Myocyte (in vitro differentiated cells): ENCODE measurements around the gene DDX41. TPM values are rescaled to one million over a fixed set of nuclear protein-coding genes. Genes with fewer than 3 reads are reported as not detected.
A peak's percentile ranks its signal among the peaks of the same experiment; 100 is the strongest.

ENCODE experiments used
- DNase-seq: peaks from one replicate; pipeline ENCODE4 v3.0.0-alpha.2; 2012; ENCODE audit warnings: low read depth
- total RNA-seq: library from RNA; depleted of rRNA; stranded (reverse); fragments of >200 nt; gene quantifications from 2 replicates; pipeline ENCODE4 v1.2.3, GENCODE V29; 2014

DDX41 gene
- total RNA-seq, 1 donor from 2014 or later: 87.2 TPM

- DNase-seq: peak; percentile 62
Observed at GRCh38 chr5:177484902-177485549, 31.7 kb downstream of the DDX41 start.

GRCh38 chr5:177483994-177484901 is 32.5 kb downstream of the DDX41 start:
- peak; percentile 88 for DNase-seq

- DNase-seq: no peak
Observed at GRCh38 chr5:177483042-177483441, 33.7 kb downstream of the DDX41 start.

- peak; percentile 66 for DNase-seq
Observed at GRCh38 chr5:177482359-177482795, 34.4 kb downstream of the DDX41 start.

- DNase-seq: peak; percentile 87
Observed at GRCh38 chr5:177479774-177480173, 37.0 kb downstream of the DDX41 start.

- peak; percentile 53 for DNase-seq
Observed at GRCh38 chr5:177478711-177479646, 37.8 kb downstream of the DDX41 start.

- DNase-seq: no peak
Observed at GRCh38 chr5:177477701-177478477, 38.9 kb downstream of the DDX41 start.

- no peak for DNase-seq
Observed at GRCh38 chr5:177476531-177477233, 40.1 kb downstream of the DDX41 start.

- no peak for DNase-seq
Observed at GRCh38 chr5:177475563-177476427, 41.0 kb downstream of the DDX41 start.

GRCh38 chr5:177474846-177475562 is 41.8 kb downstream of the DDX41 start:
- peak; percentile 60 for DNase-seq

- DNase-seq: no peak
Observed at GRCh38 chr5:177474002-177474476, 42.7 kb downstream of the DDX41 start.

GRCh38 chr5:177473443-177474001 is 43.2 kb downstream of the DDX41 start, which contains the start of gene DBN1:
Gene DBN1 (minus strand): TSS chr5:177473634. CDS start chr5:177473521, 113 bp downstream.
- peak; percentile 75 for DNase-seq

- peak; percentile 72 for DNase-seq
Observed at GRCh38 chr5:177472460-177473442, 44.0 kb downstream of the DDX41 start.

GRCh38 chr5:177471610-177472356 is 45.0 kb downstream of the DDX41 start:
- no peak for DNase-seq

GRCh38 chr5:177470759-177471536 is 45.8 kb downstream of the DDX41 start:
- no peak for DNase-seq
